ENCODE results near the gene NEK1.

GRCh38 chr4:169567916-169568315, 44.5 kb downstream of the NEK1 start:
- TF ChIP-seq POLR2AphosphoS5 (IDR thresholded peaks at IDR 0.05) = no peak
- TF ChIP-seq CTCF (IDR thresholded peaks at IDR 0.05) = no peak
- no peak for TF ChIP-seq POLR2A (IDR thresholded peaks at IDR 0.05)
